AG04450 (cell line): ENCODE data around the gene SP1. TPM values are rescaled to one million over a fixed set of nuclear protein-coding genes. Genes with fewer than 3 reads are reported as not detected.

Experiments
- CTCF ChIA-PET: fragments of 300-600, 350-600 bp; formaldehyde crosslinking; extraction: SDS; loops from one replicate; lab custom pipeline; 2022; ENCODE audit warnings: antibody characterized with exemption, inconsistent platforms; lab: Charles Lee
- POLR2A ChIA-PET: fragments of 350-600 bp; formaldehyde crosslinking; extraction: SDS; loops from one replicate; lab custom pipeline; 2021; ENCODE audit warnings: antibody characterized with exemption, inconsistent platforms; lab: Yijun Ruan, JAX
- DNase-seq: peaks from one replicate; pipeline ENCODE4 v3.0.0-alpha.2; 2011; ENCODE audit warnings: low read depth, low spot score
- H3K27ac ChIP-seq: one replicate; pipeline ENCODE4 v1.5.1; 2012; ENCODE audit warnings: low read depth, low read length, control low read depth
- H3K27me3 ChIP-seq: one replicate; pipeline ENCODE4 v1.6.0; 2012; ENCODE audit warnings: low read length; ENCODE audit not compliant: control insufficient read depth, insufficient read depth
- H3K4me3 ChIP-seq: 2 replicates; pipeline ENCODE4 v1.5.1; 2011; ENCODE audit warnings: mild to moderate bottlenecking, low read depth, low read length, control low read depth
- H3K9me3 ChIP-seq: 2 replicates; pipeline ENCODE4 v1.5.1; 2012; ENCODE audit warnings: low read length; ENCODE audit not compliant: control insufficient read depth, insufficient read depth
- polyA plus RNA-seq: library from polyadenylated mRNA; depleted of rRNA; stranded (reverse); fragments of >200 nt; gene quantifications from 2 replicates; pipeline ENCODE4 v1.2.3, GENCODE V29; 2011
- TF ChIP-seq, protein P1 (sequence below): IDR thresholded peaks from 2 replicates; pipeline ENCODE4 v1.5.1; 2011; ENCODE audit warnings: low read depth, low read length, control low read depth, inconsistent platforms

The SP1 gene
- polyA plus RNA-seq, 1 experiment: 45.9 TPM

DNA sequence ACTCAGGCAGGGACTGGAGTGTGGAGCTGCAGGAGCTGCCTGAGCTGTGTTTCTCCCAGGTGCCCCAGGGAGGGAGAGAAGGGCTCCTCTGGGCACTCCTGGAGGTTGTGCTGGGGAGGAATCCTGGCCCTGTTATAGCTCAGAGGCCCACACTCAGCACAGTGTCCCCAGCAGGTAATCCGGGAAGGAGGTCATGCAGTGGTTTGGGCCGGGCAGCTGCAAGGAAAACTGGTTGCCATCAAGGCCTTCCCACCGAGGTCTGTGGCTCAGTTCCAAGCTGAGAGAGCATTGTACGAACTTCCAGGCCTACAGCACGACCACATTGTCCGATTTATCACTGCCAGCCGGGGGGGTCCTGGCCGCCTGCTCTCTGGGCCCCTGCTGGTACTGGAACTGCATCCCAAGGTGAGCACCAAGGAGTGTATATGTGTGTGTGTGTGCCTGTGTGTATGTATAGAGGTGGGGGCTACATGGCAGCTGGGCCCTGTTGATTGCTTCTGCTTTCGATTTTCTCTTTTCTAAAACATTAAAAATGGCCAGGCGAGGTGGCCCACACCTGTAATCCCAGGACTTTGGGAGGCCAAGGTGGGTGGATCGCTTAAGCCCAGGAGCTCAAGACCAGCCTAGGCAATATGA lies 45.7 kb downstream of the SP1 start:
- H3K9me3 ChIP-seq: no peaks in the 10 kb centered on the region
- DNase-seq: no peak
- CTCF ChIA-PET: interaction anchor here (2.1 to 7.5 kb wide), 2 partner anchors 71 to 104 kb away, joined by 7 to 325 read pairs; partner anchors contain the start of gene AAAS
- H3K4me3 ChIP-seq: no peak overlapping the region
- POLR2A ChIA-PET: no interaction called here
- TF ChIP-seq, protein P1, sequence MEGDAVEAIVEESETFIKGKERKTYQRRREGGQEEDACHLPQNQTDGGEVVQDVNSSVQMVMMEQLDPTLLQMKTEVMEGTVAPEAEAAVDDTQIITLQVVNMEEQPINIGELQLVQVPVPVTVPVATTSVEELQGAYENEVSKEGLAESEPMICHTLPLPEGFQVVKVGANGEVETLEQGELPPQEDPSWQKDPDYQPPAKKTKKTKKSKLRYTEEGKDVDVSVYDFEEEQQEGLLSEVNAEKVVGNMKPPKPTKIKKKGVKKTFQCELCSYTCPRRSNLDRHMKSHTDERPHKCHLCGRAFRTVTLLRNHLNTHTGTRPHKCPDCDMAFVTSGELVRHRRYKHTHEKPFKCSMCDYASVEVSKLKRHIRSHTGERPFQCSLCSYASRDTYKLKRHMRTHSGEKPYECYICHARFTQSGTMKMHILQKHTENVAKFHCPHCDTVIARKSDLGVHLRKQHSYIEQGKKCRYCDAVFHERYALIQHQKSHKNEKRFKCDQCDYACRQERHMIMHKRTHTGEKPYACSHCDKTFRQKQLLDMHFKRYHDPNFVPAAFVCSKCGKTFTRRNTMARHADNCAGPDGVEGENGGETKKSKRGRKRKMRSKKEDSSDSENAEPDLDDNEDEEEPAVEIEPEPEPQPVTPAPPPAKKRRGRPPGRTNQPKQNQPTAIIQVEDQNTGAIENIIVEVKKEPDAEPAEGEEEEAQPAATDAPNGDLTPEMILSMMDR: no peak
- no peak overlapping the region for H3K27ac ChIP-seq
- peaks cover 7% of the 10 kb centered on the region for H3K27me3 ChIP-seq

DNA sequence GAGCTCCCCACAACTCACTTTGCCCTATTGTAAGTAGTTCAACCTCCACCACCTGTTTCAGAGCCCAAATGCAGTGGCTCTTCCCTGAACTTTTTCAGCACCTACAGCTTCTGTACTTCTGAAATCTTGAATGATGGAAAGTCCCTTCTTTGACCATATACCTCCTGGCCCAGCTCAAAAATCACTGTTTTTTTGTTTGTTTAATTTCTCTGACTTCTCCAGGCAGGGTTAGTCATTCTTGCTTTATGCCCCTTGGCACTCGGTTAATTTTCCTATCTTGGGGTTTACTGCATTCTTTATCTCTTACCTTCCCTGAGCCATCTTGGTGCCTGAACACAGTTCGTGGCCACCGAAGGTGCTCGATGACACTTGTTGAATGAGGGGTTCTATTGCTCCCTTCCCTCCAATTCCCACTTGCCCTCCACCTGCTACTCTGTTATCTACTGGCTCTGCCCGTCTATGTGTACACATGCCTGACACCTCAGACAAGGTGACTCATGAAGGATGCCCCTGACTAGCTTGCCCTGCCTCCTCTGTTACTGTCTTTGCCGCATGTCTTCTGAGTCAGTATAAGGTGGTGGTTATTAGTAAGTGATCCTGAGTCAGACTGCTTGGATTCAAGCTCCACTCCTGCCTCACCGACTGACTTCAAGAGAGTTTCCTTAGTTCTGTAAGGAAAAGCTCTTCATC lies 48.1 kb downstream of the SP1 start:
- DNase-seq: peak; percentile 70
- TF ChIP-seq, protein P1: no peak
- POLR2A ChIA-PET: interaction anchor here (1.0 to 1.3 kb wide), 2 partner anchors 13 to 48 kb away, joined by 4 read pairs; partner anchors contain the start of gene SP1
- no peak overlapping the region for H3K27ac ChIP-seq
- H3K4me3 ChIP-seq: no peak overlapping the region
- peaks cover 7% of the 10 kb centered on the region for H3K27me3 ChIP-seq
- H3K9me3 ChIP-seq: no peaks in the 10 kb centered on the region
- CTCF ChIA-PET: interaction anchor here (0.5 to 1.6 kb wide), 4 partner anchors 47 to 106 kb away, joined by 3 to 16 read pairs (median 4); partner anchors contain the start of gene AAAS

DNA sequence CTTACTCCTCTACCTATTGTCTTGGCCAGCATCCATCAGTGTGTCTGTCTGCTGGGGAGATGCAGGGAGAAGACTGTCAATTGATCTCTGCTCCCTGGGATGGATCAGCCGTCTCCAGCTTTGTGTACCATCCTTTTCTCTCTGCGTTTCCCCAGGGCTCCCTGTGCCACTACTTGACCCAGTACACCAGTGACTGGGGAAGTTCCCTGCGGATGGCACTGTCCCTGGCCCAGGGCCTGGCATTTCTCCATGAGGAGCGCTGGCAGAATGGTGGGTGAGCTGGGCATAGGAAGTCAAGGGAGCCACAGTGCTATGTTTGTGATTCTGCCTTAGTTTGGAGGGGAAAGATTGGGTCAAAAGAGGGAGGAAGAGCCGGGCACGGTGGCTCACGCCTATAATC lies 48.8 kb downstream of the SP1 start:
- TF ChIP-seq, protein P1: no peak
- ChIA-PET CTCF (interaction anchor here (1.6 kb wide), 2 partner anchors 77 to 107 kb away, joined by 4 to 16 read pairs; partner anchors contain the start of gene AAAS), POLR2A (interaction anchor here (1.0 to 1.3 kb wide), 2 partner anchors 12 to 49 kb away, joined by 4 read pairs; partner anchors contain the start of gene SP1)
- Histone ChIP-seq H3K27ac (no peak overlapping the region), H3K27me3 (peaks cover 7% of the 10 kb centered on the region), H3K4me3 (no peak overlapping the region), H3K9me3 (no peaks in the 10 kb centered on the region)
- no peak for DNase-seq

DNA sequence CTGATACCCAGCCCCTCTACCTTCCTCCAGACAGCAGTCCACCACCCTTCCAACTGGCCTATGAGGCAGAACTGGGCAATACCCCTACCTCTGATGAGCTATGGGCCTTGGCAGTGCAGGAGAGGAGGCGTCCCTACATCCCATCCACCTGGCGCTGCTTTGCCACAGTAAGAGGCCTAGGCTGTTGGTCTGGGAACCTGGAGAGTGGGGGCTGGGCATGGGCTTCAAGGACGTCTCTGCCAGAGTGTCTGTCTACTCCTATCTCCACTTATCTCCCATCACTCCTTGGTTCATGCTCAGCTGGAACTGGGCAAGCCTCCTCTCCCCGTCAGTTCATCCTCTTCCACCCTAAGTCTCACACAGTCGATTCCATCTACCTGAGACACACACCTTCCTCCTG lies 50.1 kb downstream of the SP1 start:
- Histone ChIP-seq H3K4me3 (no peak overlapping the region), H3K27ac (no peak overlapping the region), H3K9me3 (no peaks in the 10 kb centered on the region), H3K27me3 (no peaks in the 10 kb centered on the region)
- ChIA-PET POLR2A (no interaction called here), CTCF (interaction anchor here (1.6 to 6.2 kb wide), 4 partner anchors 8 to 103 kb away, joined by 4 to 36 read pairs (median 8); no protein-coding TSS in a partner anchor)
- DNase-seq: no peak
- TF ChIP-seq, protein P1: no peak
